ENCODE data around the gene MVP.

Gene MVP

DNA sequence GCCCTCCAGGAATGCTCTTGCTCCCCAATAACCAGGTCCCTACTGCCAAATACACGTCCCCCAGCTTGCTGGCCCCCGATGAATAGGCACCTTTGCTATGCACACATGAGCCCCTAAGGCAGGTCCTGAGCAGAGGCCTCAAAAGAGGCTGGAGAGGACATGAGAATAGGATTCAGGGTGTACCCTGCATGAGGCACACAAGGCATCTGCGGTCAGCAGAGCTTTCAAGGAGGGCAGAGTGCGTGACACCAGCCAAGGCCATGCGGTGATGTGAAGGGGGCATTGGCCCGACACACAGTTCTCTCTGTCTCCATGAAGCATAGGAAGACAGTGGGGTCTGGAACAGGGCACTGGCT lies 72.2 kb downstream of the MVP start:
- Histone ChIP-seq H3K27me3 (ENCODE audit: control insufficient read depth in 1 of 2, insufficient read depth in 2 of 2, low read length in 2 of 2) (peaks cover 2 to 11% of the 10 kb centered on the region in 2 donors), H3K4me1 (ENCODE audit: insufficient read depth, low read length) (no peaks in the 10 kb centered on the region), H3K4me3 (ENCODE audit: low read depth in 1 of 2, low read length in 2 of 2) (no peak overlapping the region), H3K9ac (ENCODE audit: low read length) (no peak overlapping the region), H3K36me3 (ENCODE audit: insufficient read depth, low read length) (no peaks in the 10 kb centered on the region), H3K27ac (ENCODE audit: low read depth, low read length) (no peak overlapping the region), H3K9me3 (ENCODE audit: low read length) (no peaks in the 10 kb centered on the region)

GRCh38 chr16:29893553-29893952 lies 73.3 kb downstream of the MVP start:
- H3K36me3 ChIP-seq (ENCODE audit: insufficient read depth, low read length): no peaks in the 10 kb centered on the region
- no peak overlapping the region for H3K9ac ChIP-seq (ENCODE audit: low read length)
- no peak overlapping the region for H3K4me3 ChIP-seq (ENCODE audit: low read depth in 1 of 2, low read length in 2 of 2)
- no peak overlapping the region for H3K27ac ChIP-seq (ENCODE audit: low read depth, low read length)
- no peaks in the 10 kb centered on the region for H3K4me1 ChIP-seq (ENCODE audit: insufficient read depth, low read length)
- H3K27me3 ChIP-seq (ENCODE audit: control insufficient read depth in 1 of 2, insufficient read depth in 2 of 2, low read length in 2 of 2): peaks cover 13 to 22% of the 10 kb centered on the region in 2 donors
- H3K9me3 ChIP-seq (ENCODE audit: low read length): no peaks in the 10 kb centered on the region

- H3K4me3 ChIP-seq (ENCODE audit: low read depth in 1 of 2, low read length in 2 of 2): no peak overlapping the region
- no peaks in the 10 kb centered on the region for H3K9me3 ChIP-seq (ENCODE audit: low read length)
- H3K36me3 ChIP-seq (ENCODE audit: insufficient read depth, low read length): no peaks in the 10 kb centered on the region
- no peak overlapping the region for H3K9ac ChIP-seq (ENCODE audit: low read length)
- H3K4me1 ChIP-seq (ENCODE audit: insufficient read depth, low read length): no peaks in the 10 kb centered on the region
- H3K27ac ChIP-seq (ENCODE audit: low read depth, low read length): no peak overlapping the region
- H3K27me3 ChIP-seq (ENCODE audit: control insufficient read depth in 1 of 2, insufficient read depth in 2 of 2, low read length in 2 of 2): peaks cover 17 to 30% of the 10 kb centered on the region in 2 donors
These were observed 74.1 kb downstream of the MVP start for GRCh38 chr16:29894352-29894751.

- no peak overlapping the region for H3K9ac ChIP-seq (ENCODE audit: low read length)
- H3K27ac ChIP-seq (ENCODE audit: low read depth, low read length): no peak overlapping the region
- H3K4me1 ChIP-seq (ENCODE audit: insufficient read depth, low read length): peaks cover 4% of the 10 kb centered on the region
- no peaks in the 10 kb centered on the region for H3K9me3 ChIP-seq (ENCODE audit: low read length)
- peaks cover 17 to 41% of the 10 kb centered on the region in 2 donors for H3K27me3 ChIP-seq (ENCODE audit: control insufficient read depth in 1 of 2, insufficient read depth in 2 of 2, low read length in 2 of 2)
- no peak overlapping the region for H3K4me3 ChIP-seq (ENCODE audit: low read depth in 1 of 2, low read length in 2 of 2)
- H3K36me3 ChIP-seq (ENCODE audit: insufficient read depth, low read length): no peaks in the 10 kb centered on the region
These were observed 76.6 kb downstream of the MVP start for GRCh38 chr16:29896841-29897240.

DNA sequence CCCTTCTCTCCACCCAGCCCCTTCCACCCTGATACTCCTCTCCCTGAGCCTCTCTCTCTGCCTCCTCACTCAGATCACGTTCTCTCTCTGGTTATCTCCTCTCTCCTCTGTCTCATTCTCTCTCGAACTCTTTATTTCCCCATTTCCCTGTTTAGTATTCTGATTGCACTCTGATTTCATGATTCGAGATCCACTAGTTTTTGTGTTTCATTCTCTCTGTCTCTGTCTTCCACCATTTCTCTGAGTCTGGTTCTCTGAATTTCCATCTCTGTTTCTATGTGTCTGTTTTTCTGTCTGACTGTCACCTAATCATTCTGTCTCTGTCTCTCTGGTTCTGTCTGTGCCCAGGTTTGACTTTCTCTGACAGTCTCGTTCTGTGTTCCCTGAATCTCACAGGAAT lies 77.1 kb downstream of the MVP start:
- Histone ChIP-seq H3K36me3 (ENCODE audit: insufficient read depth, low read length) (no peaks in the 10 kb centered on the region), H3K4me3 (ENCODE audit: low read depth in 1 of 2, low read length in 2 of 2) (no peak overlapping the region), H3K4me1 (ENCODE audit: insufficient read depth, low read length) (peaks cover 4% of the 10 kb centered on the region), H3K9me3 (ENCODE audit: low read length) (no peaks in the 10 kb centered on the region), H3K27me3 (ENCODE audit: control insufficient read depth in 1 of 2, insufficient read depth in 2 of 2, low read length in 2 of 2) (peaks cover 17 to 41% of the 10 kb centered on the region in 2 donors), H3K27ac (ENCODE audit: low read depth, low read length) (no peak overlapping the region), H3K9ac (ENCODE audit: low read length) (no peak overlapping the region)
